Fibroblast of lung (primary cell): ENCODE measurements around the gene CIC. TPM values are rescaled to one million over a fixed set of nuclear protein-coding genes. Genes with fewer than 3 reads are reported as not detected.

Source experiments
- DNase-seq, 2 donors: peaks; one replicate each; pipeline versions ENCODE4 v3.0.0 to v3.0.0-alpha.2; 2010; ENCODE audit warnings: low read depth in 2 of 2
- H2AFZ ChIP-seq: 2 replicates; pipeline ENCODE4 v1.5.1; 2012; ENCODE audit warnings: low read length, control low read depth, inconsistent platforms
- H3K27ac ChIP-seq: 2 replicates; pipeline ENCODE4 v1.5.1; 2011; ENCODE audit warnings: low read length, control low read depth; ENCODE audit not compliant: insufficient read depth
- H3K27me3 ChIP-seq: 2 replicates; pipeline ENCODE4 v1.5.1; 2011; ENCODE audit warnings: mild to moderate bottlenecking, low read length; ENCODE audit not compliant: control insufficient read depth, insufficient read depth
- H3K36me3 ChIP-seq: 2 replicates; pipeline ENCODE4 v1.5.1; 2011; ENCODE audit warnings: low read length; ENCODE audit not compliant: control insufficient read depth, insufficient read depth
- H3K4me1 ChIP-seq: 2 replicates; pipeline ENCODE4 v1.5.1; 2011; ENCODE audit warnings: low read length; ENCODE audit not compliant: control insufficient read depth, insufficient read depth; ENCODE audit errors: extremely low read depth
- H3K4me2 ChIP-seq: 2 replicates; pipeline ENCODE4 v1.5.1; 2011; ENCODE audit warnings: low read length, control low read depth; ENCODE audit not compliant: insufficient read depth; ENCODE audit errors: extremely low read depth
- H3K4me3 ChIP-seq, 4 experiments: fragments of 200-600 bp in 1 of 4; sonication (generic) in 1 of 4; replicated peaks in 1 of 4; 2 replicates each; pipeline ENCODE4 v1.5.1; 2011 to 2016; ENCODE audit warnings: low read length in 4 of 4, low read depth in 3 of 4, mild to moderate bottlenecking in 3 of 4, control low read depth in 2 of 4, inconsistent platforms in 1 of 4, mixed read lengths in 1 of 4; ENCODE audit not compliant: insufficient read depth in 1 of 4; ENCODE audit errors: control extremely low read depth in 1 of 4
- H3K79me2 ChIP-seq: 2 replicates; pipeline ENCODE4 v1.5.1; 2012; ENCODE audit warnings: mild to moderate bottlenecking, low read length, inconsistent platforms; ENCODE audit not compliant: control insufficient read depth, insufficient read depth
- H3K9ac ChIP-seq: 2 replicates; pipeline ENCODE4 v1.5.1; 2011; ENCODE audit warnings: mild to moderate bottlenecking, low read length, control low read depth; ENCODE audit not compliant: insufficient read depth
- H3K9me3 ChIP-seq: 2 replicates; pipeline ENCODE4 v1.5.1; 2012; ENCODE audit warnings: low read depth, low read length; ENCODE audit not compliant: control insufficient read depth, insufficient read depth
- H4K20me1 ChIP-seq: 2 replicates; pipeline ENCODE4 v1.5.1; 2011; ENCODE audit warnings: low read length; ENCODE audit not compliant: control insufficient read depth, insufficient read depth; ENCODE audit errors: extremely low read depth
- CTCF ChIP-seq, 2 donors: IDR thresholded peaks in 1 of 2; conservative IDR thresholded peaks in 1 of 2; 1 replicate in 1 of 2; 2 replicates in 1 of 2; pipeline ENCODE4 v1.5.1; 2011 to 2012; ENCODE audit warnings: low read length in 2 of 2, control low read depth in 1 of 2, inconsistent platforms in 1 of 2, low read depth in 1 of 2, mild to moderate bottlenecking in 1 of 2
- EZH2 ChIP-seq: IDR thresholded peaks from 2 replicates; pipeline ENCODE4 v1.5.1; 2012; ENCODE audit warnings: low read length, control low read depth, mild to moderate bottlenecking; ENCODE audit errors: missing control alignments
- polyA plus RNA-seq, 2 donors: library from polyadenylated mRNA; depleted of rRNA in 1 of 2; stranded (reverse) in 1 of 2; unstranded in 1 of 2; fragments of >200 nt; gene quantifications; 2 replicates each; pipeline ENCODE4 v1.2.1, GENCODE V29; 2011 to 2012; ENCODE audit warnings: missing spikeins in 1 of 2
- total RNA-seq: library from RNA; depleted of rRNA; stranded (reverse); fragments of >200 nt; gene quantifications from 2 replicates; pipeline ENCODE4 v1.2.1, GENCODE V29; 2014

Gene CIC
- total and polyA plus RNA-seq, 2 donors (not counting 1 experiment from before 2014, with no cell fraction given): 8.5 to 23.6 TPM

GRCh38 chr19:42295342-42295741 lies 26.3 kb downstream of the CIC start:
- Histone ChIP-seq H3K4me1 (no peaks in the 10 kb centered on the region), H3K4me2 (no peak overlapping the region), H2AFZ (no peak overlapping the region), H3K9ac (no peak overlapping the region), H3K36me3 (peaks cover 32% of the 10 kb centered on the region), H3K79me2 (no peaks in the 10 kb centered on the region), H3K4me3 (no peak overlapping the region), H3K9me3 (no peaks in the 10 kb centered on the region), H4K20me1 (no peaks in the 10 kb centered on the region), H3K27ac (no peak overlapping the region), H3K27me3 (no peaks in the 10 kb centered on the region)
- TF ChIP-seq EZH2: no peak
- DNase-seq: no peak

- Histone ChIP-seq H3K36me3 (peaks cover 25% of the 10 kb centered on the region), H3K27me3 (no peaks in the 10 kb centered on the region), H3K9ac (no peak overlapping the region), H3K4me3 (no peak overlapping the region), H2AFZ (no peak overlapping the region), H3K27ac (no peak overlapping the region), H3K4me1 (no peaks in the 10 kb centered on the region), H3K9me3 (no peaks in the 10 kb centered on the region), H4K20me1 (no peaks in the 10 kb centered on the region), H3K4me2 (no peak overlapping the region), H3K79me2 (no peaks in the 10 kb centered on the region)
- DNase-seq: peak; percentile 31 to 53
- TF ChIP-seq CTCF (conservative IDR thresholded peaks at IDR 0.05 in 1 of 2, IDR thresholded peaks at IDR 0.05 in 1 of 2; ENCODE audit: low read depth in 1 of 2, low read length in 2 of 2) (peak; percentile 90 to 98), EZH2 (no peak)
Measured at GRCh38 chr19:42295831-42296525, 26.9 kb downstream of the CIC start.

- no peaks in the 10 kb centered on the region for H3K27me3 ChIP-seq
- H2AFZ ChIP-seq: no peak overlapping the region
- no peaks in the 10 kb centered on the region for H3K79me2 ChIP-seq
- no peak overlapping the region for H3K9ac ChIP-seq
- DNase-seq: no peak
- no peak overlapping the region for H3K27ac ChIP-seq
- H3K4me1 ChIP-seq: no peaks in the 10 kb centered on the region
- H4K20me1 ChIP-seq: no peaks in the 10 kb centered on the region
- H3K36me3 ChIP-seq: peaks cover 17% of the 10 kb centered on the region
- no peaks in the 10 kb centered on the region for H3K9me3 ChIP-seq
- H3K4me2 ChIP-seq: no peak overlapping the region
- no peak overlapping the region for H3K4me3 ChIP-seq
- TF ChIP-seq CTCF (conservative IDR thresholded peaks at IDR 0.05 in 1 of 2, IDR thresholded peaks at IDR 0.05 in 1 of 2; ENCODE audit: low read depth in 1 of 2, low read length in 2 of 2) (no peak), EZH2 (no peak)
Measured at GRCh38 chr19:42297039-42297438, 28.0 kb downstream of the CIC start.
